HEK293 (cell line): Measurements from ENCODE around the gene MGAT4D.

ENCODE experiments used
- CTCF ChIA-PET: fragments of 350-600 bp; formaldehyde crosslinking; extraction: SDS; loops from one replicate; lab custom pipeline; 2021; ENCODE audit warnings: antibody characterized with exemption; lab: Yijun Ruan, JAX
- POLR2A ChIA-PET: fragments of 300-600 bp; formaldehyde crosslinking; extraction: SDS; loops from one replicate; lab custom pipeline; 2020; ENCODE audit warnings: antibody characterized with exemption, inconsistent platforms; lab: Yijun Ruan, JAX
- H3K27ac ChIP-seq: fragments of 200-500 bp; sonication (Bioruptor generic); 2 replicates; pipeline ENCODE4 v1.5.1; 2014; ENCODE audit warnings: low read depth, low read length, control low read depth, inconsistent platforms; ENCODE audit errors: extremely low read depth
- H3K36me3 ChIP-seq, 2 experiments: fragments of 200-500 bp in 1 of 2; sonication (Bioruptor generic) in 1 of 2; 1 replicate in 1 of 2; 2 replicates in 1 of 2; pipeline ENCODE4 v1.5.1; 2014 to 2017; ENCODE audit warnings: inconsistent platforms in 2 of 2, low read length in 2 of 2; ENCODE audit not compliant: control insufficient read depth in 2 of 2, insufficient read depth in 1 of 2
- H3K4me1 ChIP-seq: fragments of 200-500 bp; sonication (Bioruptor generic); 2 replicates; pipeline ENCODE4 v1.5.1; 2014; ENCODE audit warnings: mild to moderate bottlenecking, low read length, inconsistent platforms; ENCODE audit not compliant: control insufficient read depth, insufficient read depth
- H3K4me3 ChIP-seq: 2 replicates; pipeline ENCODE4 v1.5.1; 2011; ENCODE audit warnings: low read depth, mild to moderate bottlenecking, control low read depth, low read length, moderate library complexity
- H3K9me3 ChIP-seq: fragments of 200-500 bp; sonication (Bioruptor generic); 2 replicates; pipeline ENCODE4 v1.5.1; 2014; ENCODE audit warnings: low read depth, low read length, inconsistent platforms; ENCODE audit not compliant: control insufficient read depth, insufficient read depth
- ATF2 ChIP-seq: fragments of 450-650 bp; formaldehyde crosslinking; IDR thresholded peaks from 2 replicates; pipeline ENCODE4 v1.5.1; 2016; ENCODE audit warnings: missing biosample characterization, missing genetic modification characterization, low read depth
- HOXA7 ChIP-seq: sonication (generic); formaldehyde crosslinking; IDR thresholded peaks from 2 replicates; pipeline ENCODE4 v1.8.1; 2022; ENCODE audit warnings: missing genetic modification reagents, borderline replicate concordance
- KLF7 ChIP-seq: fragments of 450-650 bp; formaldehyde crosslinking; IDR thresholded peaks from 2 replicates; pipeline ENCODE4 v1.5.1; 2016; ENCODE audit warnings: missing biosample characterization, missing genetic modification characterization, borderline replicate concordance
- SP2 ChIP-seq: fragments of 450-650 bp; formaldehyde crosslinking; IDR thresholded peaks from 2 replicates; pipeline ENCODE4 v1.5.1; 2016; ENCODE audit warnings: missing biosample characterization, missing genetic modification characterization
- ZFP3 ChIP-seq: fragments of 450-650 bp; formaldehyde crosslinking; IDR thresholded peaks from 2 replicates; pipeline ENCODE4 v1.5.1; 2016; ENCODE audit warnings: low read depth, missing biosample characterization, missing genetic modification characterization
- ZFP37 ChIP-seq: fragments of 450-650 bp; formaldehyde crosslinking; IDR thresholded peaks from 2 replicates; pipeline ENCODE4 v1.5.1; 2016; ENCODE audit warnings: missing biosample characterization, missing genetic modification characterization
- ZFP41 ChIP-seq: fragments of 450-650 bp; formaldehyde crosslinking; IDR thresholded peaks from 2 replicates; pipeline ENCODE4 v1.5.1; 2016; ENCODE audit warnings: missing biosample characterization, missing genetic modification characterization, borderline replicate concordance
- ZFP69B ChIP-seq: fragments of 450-650 bp; formaldehyde crosslinking; IDR thresholded peaks from 2 replicates; pipeline ENCODE4 v1.5.1; 2016; ENCODE audit warnings: missing biosample characterization, missing genetic modification characterization
- ZNF121 ChIP-seq: fragments of 450-650 bp; formaldehyde crosslinking; IDR thresholded peaks from 2 replicates; pipeline ENCODE4 v1.5.1; 2016; ENCODE audit warnings: missing biosample characterization, missing genetic modification characterization
- ZNF133 ChIP-seq: fragments of 450-650 bp; formaldehyde crosslinking; IDR thresholded peaks from 2 replicates; pipeline ENCODE4 v1.5.1; 2016; ENCODE audit warnings: missing biosample characterization, missing genetic modification characterization
- ZNF146 ChIP-seq: fragments of 450-650 bp; formaldehyde crosslinking; IDR thresholded peaks from 2 replicates; pipeline ENCODE4 v1.5.1; 2016; ENCODE audit warnings: missing biosample characterization, missing genetic modification characterization
- ZNF324 ChIP-seq: fragments of 450-650 bp; formaldehyde crosslinking; IDR thresholded peaks from 2 replicates; pipeline ENCODE4 v1.5.1; 2016; ENCODE audit warnings: missing biosample characterization, missing genetic modification characterization
- ZNF354C ChIP-seq: fragments of 450-650 bp; formaldehyde crosslinking; IDR thresholded peaks from 2 replicates; pipeline ENCODE4 v1.5.1; 2016; ENCODE audit warnings: missing biosample characterization, missing genetic modification characterization, low read depth, borderline replicate concordance
- ZNF449 ChIP-seq: fragments of 450-650 bp; formaldehyde crosslinking; IDR thresholded peaks from 2 replicates; pipeline ENCODE4 v1.5.1; 2017; ENCODE audit warnings: missing biosample characterization, mild to moderate bottlenecking, missing genetic modification characterization, moderate library complexity
- ZNF48 ChIP-seq: fragments of 450-650 bp; formaldehyde crosslinking; IDR thresholded peaks from 2 replicates; pipeline ENCODE4 v1.5.1; 2016; ENCODE audit warnings: missing biosample characterization, missing genetic modification characterization
- ZNF549 ChIP-seq: fragments of 450-650 bp; IDR thresholded peaks from 2 replicates; pipeline ENCODE4 v1.5.1; 2018; ENCODE audit warnings: missing biosample characterization, missing genetic modification characterization, mild to moderate bottlenecking, inconsistent platforms, moderate library complexity
- ZNF560 ChIP-seq: fragments of 450-650 bp; formaldehyde crosslinking; IDR thresholded peaks from 2 replicates; pipeline ENCODE4 v1.5.1; 2017; ENCODE audit warnings: missing biosample characterization, missing genetic modification characterization, borderline replicate concordance
- ZNF670 ChIP-seq: fragments of 450-650 bp; formaldehyde crosslinking; IDR thresholded peaks from 2 replicates; pipeline ENCODE4 v1.5.1; 2016; ENCODE audit warnings: missing biosample characterization, missing genetic modification characterization, low read depth
- ZNF707 ChIP-seq: fragments of 450-650 bp; formaldehyde crosslinking; IDR thresholded peaks from 2 replicates; pipeline ENCODE4 v1.5.1; 2016; ENCODE audit warnings: missing biosample characterization, missing genetic modification characterization
- ZNF777 ChIP-seq: fragments of 450-650 bp; formaldehyde crosslinking; IDR thresholded peaks from 2 replicates; pipeline ENCODE4 v1.5.1; 2017; ENCODE audit warnings: missing biosample characterization, missing genetic modification characterization, borderline replicate concordance
- TF ChIP-seq, protein P1 (sequence below): fragments of 450-650 bp; IDR thresholded peaks from 2 replicates; pipeline ENCODE4 v1.5.1; 2018; ENCODE audit warnings: missing biosample characterization, missing genetic modification characterization
- TF ChIP-seq, protein P2 (sequence below): fragments of 450-650 bp; formaldehyde crosslinking; IDR thresholded peaks from 2 replicates; pipeline ENCODE4 v1.5.1; 2016; ENCODE audit warnings: missing biosample characterization, missing genetic modification characterization

MGAT4D gene

GRCh38 chr4:140533951-140534480 is 35.9 kb upstream of the MGAT4D start (continued):
- TF ChIP-seq ZNF449 (tag by site-specific recombination) (no peak), SP2 (tag by site-specific recombination) (no peak), ZNF121 (tag by site-specific recombination) (no peak), ZNF560 (no peak), ZFP69B (tag by site-specific recombination) (no peak)

DNA sequence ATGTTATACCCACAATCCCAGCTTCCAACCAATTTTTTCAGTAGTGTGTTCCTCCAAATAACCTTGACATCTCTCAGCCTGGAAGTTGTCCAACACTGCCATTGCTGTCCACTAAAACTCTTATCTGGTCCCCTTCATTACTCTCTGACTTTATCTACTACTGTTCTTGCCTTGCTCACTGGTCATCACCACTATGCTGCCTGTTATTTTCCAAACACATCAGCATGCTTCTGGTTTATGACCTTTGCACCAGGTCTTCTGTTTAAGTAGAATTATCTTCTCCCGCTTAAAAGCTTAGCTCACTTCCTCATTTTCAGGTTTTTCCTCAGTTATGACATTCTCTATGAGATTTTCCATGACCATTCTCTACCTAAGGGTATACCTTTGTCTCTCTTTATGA is 31.3 kb upstream of the MGAT4D start:
- TF ChIP-seq ZNF324 (tag by site-specific recombination) (no peak), ZFP41 (tag by site-specific recombination) (no peak), ATF2 (tag by site-specific recombination) (no peak), ZNF354C (tag by site-specific recombination) (no peak), ZNF133 (tag by site-specific recombination) (no peak), ZFP37 (tag by site-specific recombination) (no peak), ZNF549 (tag by site-specific recombination) (no peak), ZFP3 (tag by site-specific recombination) (no peak), ZNF670 (tag by site-specific recombination) (no peak), HOXA7 (CRISPR knock-in tag) (no peak), ZNF48 (no peak), KLF7 (tag by site-specific recombination) (no peak)
- TF ChIP-seq, protein P1, sequence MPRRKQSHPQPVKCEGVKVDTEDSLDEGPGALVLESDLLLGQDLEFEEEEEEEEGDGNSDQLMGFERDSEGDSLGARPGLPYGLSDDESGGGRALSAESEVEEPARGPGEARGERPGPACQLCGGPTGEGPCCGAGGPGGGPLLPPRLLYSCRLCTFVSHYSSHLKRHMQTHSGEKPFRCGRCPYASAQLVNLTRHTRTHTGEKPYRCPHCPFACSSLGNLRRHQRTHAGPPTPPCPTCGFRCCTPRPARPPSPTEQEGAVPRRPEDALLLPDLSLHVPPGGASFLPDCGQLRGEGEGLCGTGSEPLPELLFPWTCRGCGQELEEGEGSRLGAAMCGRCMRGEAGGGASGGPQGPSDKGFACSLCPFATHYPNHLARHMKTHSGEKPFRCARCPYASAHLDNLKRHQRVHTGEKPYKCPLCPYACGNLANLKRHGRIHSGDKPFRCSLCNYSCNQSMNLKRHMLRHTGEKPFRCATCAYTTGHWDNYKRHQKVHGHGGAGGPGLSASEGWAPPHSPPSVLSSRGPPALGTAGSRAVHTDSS (tag by site-specific recombination) = no peak
- Histone ChIP-seq H3K4me3 (no peak overlapping the region), H3K4me1 (no peaks in the 10 kb centered on the region), H3K27ac (no peak overlapping the region), H3K9me3 (no peaks in the 10 kb centered on the region), H3K36me3 (peaks cover 0 to 35% of the 10 kb centered on the region in 2 experiments; a peak in 1 of 3 replicates)
- POLR2A ChIA-PET = no interaction called here
- CTCF ChIA-PET = no interaction called here

GRCh38 chr4:140523857-140524742 is 26.0 kb upstream of the MGAT4D start, which contains the start of gene ELMOD2:
Gene ELMOD2, plus strand, starts transcription at chr4:140524168. Its CDS starts 1,261 bp downstream, at chr4:140525429.
- CTCF ChIA-PET = interaction anchor here (0.6 to 2.5 kb wide), 9 partner anchors 10 to 360 kb away, joined by 3 to 8 read pairs (median 3); partner anchors contain the start of gene CLGN
- H3K27ac ChIP-seq = peak within 1 kb of the TSS; percentile 28; the same call in 1 of the 2 replicates
- no peaks in the 10 kb centered on the region for H3K4me1 ChIP-seq
- TF ChIP-seq, protein P1 (tag by site-specific recombination) = no peak
- TF ChIP-seq, protein P2, sequence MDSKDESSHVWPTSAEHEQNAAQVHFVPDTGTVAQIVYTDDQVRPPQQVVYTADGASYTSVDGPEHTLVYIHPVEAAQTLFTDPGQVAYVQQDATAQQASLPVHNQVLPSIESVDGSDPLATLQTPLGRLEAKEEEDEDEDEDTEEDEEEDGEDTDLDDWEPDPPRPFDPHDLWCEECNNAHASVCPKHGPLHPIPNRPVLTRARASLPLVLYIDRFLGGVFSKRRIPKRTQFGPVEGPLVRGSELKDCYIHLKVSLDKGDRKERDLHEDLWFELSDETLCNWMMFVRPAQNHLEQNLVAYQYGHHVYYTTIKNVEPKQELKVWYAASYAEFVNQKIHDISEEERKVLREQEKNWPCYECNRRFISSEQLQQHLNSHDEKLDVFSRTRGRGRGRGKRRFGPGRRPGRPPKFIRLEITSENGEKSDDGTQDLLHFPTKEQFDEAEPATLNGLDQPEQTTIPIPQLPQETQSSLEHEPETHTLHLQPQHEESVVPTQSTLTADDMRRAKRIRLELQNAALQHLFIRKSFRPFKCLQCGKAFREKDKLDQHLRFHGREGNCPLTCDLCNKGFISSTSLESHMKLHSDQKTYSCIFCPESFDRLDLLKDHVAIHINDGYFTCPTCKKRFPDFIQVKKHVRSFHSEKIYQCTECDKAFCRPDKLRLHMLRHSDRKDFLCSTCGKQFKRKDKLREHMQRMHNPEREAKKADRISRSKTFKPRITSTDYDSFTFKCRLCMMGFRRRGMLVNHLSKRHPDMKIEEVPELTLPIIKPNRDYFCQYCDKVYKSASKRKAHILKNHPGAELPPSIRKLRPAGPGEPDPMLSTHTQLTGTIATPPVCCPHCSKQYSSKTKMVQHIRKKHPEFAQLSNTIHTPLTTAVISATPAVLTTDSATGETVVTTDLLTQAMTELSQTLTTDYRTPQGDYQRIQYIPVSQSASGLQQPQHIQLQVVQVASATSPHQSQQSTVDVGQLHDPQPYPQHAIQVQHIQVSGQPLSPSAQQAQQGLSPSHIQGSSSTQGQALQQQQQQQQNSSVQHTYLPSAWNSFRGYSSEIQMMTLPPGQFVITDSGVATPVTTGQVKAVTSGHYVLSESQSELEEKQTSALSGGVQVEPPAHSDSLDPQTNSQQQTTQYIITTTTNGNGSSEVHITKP (tag by site-specific recombination) = peak; percentile 93
- TF ChIP-seq ZNF324 (tag by site-specific recombination) = no peak
- TF ChIP-seq ZNF146 (tag by site-specific recombination) = no peak
- TF ChIP-seq ZNF777 (tag by site-specific recombination) = peak; percentile 48; the same call in 1 of the 2 replicates
- no peak for TF ChIP-seq ZNF707 (tag by site-specific recombination)

More at GRCh38 chr4:140523857-140524742, 26.0 kb upstream of the MGAT4D start, which contains the start of gene ELMOD2:
- Histone ChIP-seq H3K36me3 (peaks cover 0 to 26% of the 10 kb centered on the region in 2 experiments; a peak in 1 of 3 replicates), H3K4me3 (peak within 1 kb of the TSS; percentile 89), H3K9me3 (no peaks in the 10 kb centered on the region)
- POLR2A ChIA-PET = interaction anchor here (0.6 to 1.5 kb wide), 6 partner anchors 9 to 841 kb away, joined by 3 to 11 read pairs (median 4); partner anchors contain the start of genes CLGN and SCOC
